ENCODE data around the gene FOXD4L6.
A peak's percentile ranks its signal among the peaks of the same experiment; 100 is the strongest.
"Not testable (repeated sequence)": the region's sequence is repeated elsewhere in the genome, so short reads cannot be mapped to it uniquely, and the experiment has no call there.

Gene FOXD4L6

GRCh38 chr9:41128581-41128980 lies at the start of gene FOXD4L6:
TSS of gene FOXD4L6 (minus strand) at chr9:41128681. CDS start at chr9:41128383, 298 bp downstream.
- DNase-seq: not testable (repeated sequence)

- DNase-seq: not testable (repeated sequence)
Observed at GRCh38 chr9:41174994-41175393, 46.5 kb upstream of the FOXD4L6 start.

GRCh38 chr9:41150116-41150515 lies 21.6 kb upstream of the FOXD4L6 start:
- DNase-seq: not testable (repeated sequence)

- DNase-seq: not testable (repeated sequence)
Observed at GRCh38 chr9:41141878-41142277, 13.4 kb upstream of the FOXD4L6 start.

GRCh38 chr9:41126746-41127446 lies 1.6 kb downstream of the FOXD4L6 start:
- not testable (repeated sequence) for DNase-seq

GRCh38 chr9:41125936-41126335 lies 2.5 kb downstream of the FOXD4L6 start:
- DNase-seq: not testable (repeated sequence)

GRCh38 chr9:41125109-41125658 lies 3.3 kb downstream of the FOXD4L6 start:
- DNase-seq: not testable (repeated sequence)

GRCh38 chr9:41124250-41125108 lies 4.0 kb downstream of the FOXD4L6 start:
- DNase-seq: not testable (repeated sequence)

GRCh38 chr9:41123812-41124211 lies 4.7 kb downstream of the FOXD4L6 start:
- DNase-seq: not testable (repeated sequence)

- DNase-seq: not testable (repeated sequence)
Observed at GRCh38 chr9:41123396-41123795, 5.1 kb downstream of the FOXD4L6 start.

GRCh38 chr9:41120696-41121095 lies 7.8 kb downstream of the FOXD4L6 start:
- not testable (repeated sequence) for DNase-seq

GRCh38 chr9:41119719-41120118 lies 8.8 kb downstream of the FOXD4L6 start:
- not testable (repeated sequence) for DNase-seq

- DNase-seq: not testable (repeated sequence)
Observed at GRCh38 chr9:41119311-41119710, 9.2 kb downstream of the FOXD4L6 start.

- not testable (repeated sequence) for DNase-seq
Observed at GRCh38 chr9:41113348-41113747, 15.1 kb downstream of the FOXD4L6 start.

- not testable (repeated sequence) for DNase-seq
Observed at GRCh38 chr9:41111414-41111813, 17.1 kb downstream of the FOXD4L6 start.

GRCh38 chr9:41110913-41111312 lies 17.6 kb downstream of the FOXD4L6 start:
- DNase-seq: peak; percentile 16

GRCh38 chr9:41109253-41109652 lies 19.2 kb downstream of the FOXD4L6 start:
- DNase-seq: peak; percentile 20

GRCh38 chr9:41108816-41109215 lies 19.7 kb downstream of the FOXD4L6 start:
- DNase-seq: not testable (repeated sequence)

GRCh38 chr9:41106472-41107116 lies 21.9 kb downstream of the FOXD4L6 start:
- DNase-seq: not testable (repeated sequence)

- not testable (repeated sequence) for DNase-seq
Observed at GRCh38 chr9:41105557-41106253, 22.8 kb downstream of the FOXD4L6 start.

- not testable (repeated sequence) for DNase-seq
Observed at GRCh38 chr9:41104542-41104941, 23.9 kb downstream of the FOXD4L6 start.

- DNase-seq: not testable (repeated sequence)
Observed at GRCh38 chr9:41100508-41100907, 28.0 kb downstream of the FOXD4L6 start.

Measured in activated CD4-positive, alpha-beta T cell treated with anti-CD3 and anti-CD28 coated beads, Interleukin-10, Interleukin-2, amounts not matched to agents 100 ng/mL and 50 ng/mL, durations not matched to agents 16 hours and 8 hours (primary cell).